Esophagus muscularis mucosa (tissue), 4 donors: ENCODE data around the gene BBLN. TPM values are rescaled to one million over a fixed set of nuclear protein-coding genes. Genes with fewer than 3 reads are reported as not detected.

Experiments used
- DNase-seq: peaks from one replicate; pipeline ENCODE4 v3.0.0-alpha.2; 2017; ENCODE audit errors: extremely low spot score
- H3K27ac ChIP-seq, 4 donors: fragments of 200-600 bp; sonication (generic); replicated peaks in 1 of 4; 1 replicate in 3 of 4; 2 replicates in 1 of 4; pipeline ENCODE4 v1.5.1; 2016 to 2019; ENCODE audit warnings: mild to moderate bottlenecking in 1 of 4
- H3K27me3 ChIP-seq, 4 donors: fragments of 200-600 bp; sonication (generic); one replicate each; pipeline versions ENCODE4 v1.5.1 to v1.6.0; 2016 to 2019
- H3K36me3 ChIP-seq, 4 donors: fragments of 200-600 bp; sonication (generic); one replicate each; pipeline ENCODE4 v1.5.1; 2016 to 2019
- H3K4me1 ChIP-seq, 4 donors: fragments of 200-600 bp; sonication (generic); one replicate each; pipeline ENCODE4 v1.5.1; 2016 to 2019
- H3K4me3 ChIP-seq, 4 donors: fragments of 200-600 bp; sonication (generic); 1 replicate in 2 of 4; 2 replicates in 2 of 4; pipeline ENCODE4 v1.5.1; 2016 to 2019; ENCODE audit warnings: mild to moderate bottlenecking in 4 of 4, moderate library complexity in 1 of 4
- H3K9me3 ChIP-seq, 4 donors: fragments of 200-600 bp; sonication (generic); 1 replicate in 3 of 4; 2 replicates in 1 of 4; pipeline ENCODE4 v1.5.1; 2016 to 2019
- CTCF ChIP-seq, 3 experiments: fragments of 200-600 bp in 2 of 3; fragments of 450-650 bp in 1 of 3; sonication (generic) in 2 of 3; IDR thresholded peaks; one replicate each; pipeline ENCODE4 v1.5.1; 2017 to 2019; ENCODE audit warnings: antibody characterized with exemption in 3 of 3, mild to moderate bottlenecking in 2 of 3, moderate library complexity in 1 of 3
- EP300 ChIP-seq: sonication (generic); formaldehyde crosslinking; IDR thresholded peaks from one replicate; pipeline ENCODE4 v1.6.1; 2017; ENCODE audit warnings: antibody characterized with exemption
- POLR2A ChIP-seq: fragments of 450-650 bp; IDR thresholded peaks from one replicate; pipeline ENCODE4 v1.6.1; 2017; ENCODE audit warnings: antibody characterized with exemption, moderate library complexity, mild to moderate bottlenecking, low read depth
- POLR2AphosphoS5 ChIP-seq, 2 donors: sonication (generic); formaldehyde crosslinking; IDR thresholded peaks; one replicate each; pipeline ENCODE4 v1.6.1; 2017; ENCODE audit warnings: antibody characterized with exemption in 2 of 2
- WGBS: methylation state at CpG from one replicate; pipeline ENCODE4 v1.1.5; 2018; 5-methylcytosine and 5-hydroxymethylcytosine counted together
- intact Hi-C: fragments of 100-400 bp; cut with DNase I; formaldehyde crosslinking; loops from one replicate; pipeline ENCODE4 v1.15.1; 2023
- total RNA-seq, 4 donors: library from RNA; depleted of rRNA; stranded (reverse); fragments of >200 nt; gene quantifications; one replicate each; pipeline versions ENCODE4 v1.1.0 to v1.2.1, GENCODE V29; 2016

The BBLN gene
- total RNA-seq, 4 donors from 2014 or later: 132 to 213 (median 148) TPM

- H3K27me3 ChIP-seq: no peaks in the 10 kb centered on the region
- TF ChIP-seq EP300 (no peak), POLR2A (no peak), POLR2AphosphoS5 (IDR thresholded peaks at IDR 0.05) (no peak), CTCF (IDR thresholded peaks at IDR 0.05) (no peak)
- H3K4me3 ChIP-seq: no peak overlapping the region
- H3K36me3 ChIP-seq: peaks cover 14 to 51% (median 44%) of the 10 kb centered on the region in 4 donors
- 88% methylated on average over 27 of the region's 27 CpGs for WGBS
- intact Hi-C loops: no loop called here
- no peak overlapping the region for H3K27ac ChIP-seq
- no peak for DNase-seq
- H3K4me1 ChIP-seq: peaks cover 25 to 39% (median 35%) of the 10 kb centered on the region in 4 donors
- no peaks in the 10 kb centered on the region for H3K9me3 ChIP-seq
Observed at GRCh38 chr9:128121924-128122808, 37.9 kb upstream of the BBLN start.

- no peak overlapping the region for H3K4me3 ChIP-seq
- intact Hi-C loops: no loop called here
- no peak for TF ChIP-seq EP300
- TF ChIP-seq CTCF (IDR thresholded peaks at IDR 0.05): no peak
- no peak for TF ChIP-seq POLR2AphosphoS5 (IDR thresholded peaks at IDR 0.05)
- no peak for TF ChIP-seq POLR2A
- H3K36me3 ChIP-seq: peaks cover 14 to 51% (median 44%) of the 10 kb centered on the region in 4 donors
- WGBS: 91% methylated on average over 4 of the region's 24 CpGs
- no peak for DNase-seq
- no peak overlapping the region for H3K27ac ChIP-seq
- H3K4me1 ChIP-seq: peaks cover 24 to 33% (median 31%) of the 10 kb centered on the region in 4 donors
- H3K9me3 ChIP-seq: no peaks in the 10 kb centered on the region
- H3K27me3 ChIP-seq: no peaks in the 10 kb centered on the region
Observed at GRCh38 chr9:128122809-128123175, 37.3 kb upstream of the BBLN start.

- peaks cover 21 to 29% (median 26%) of the 10 kb centered on the region in 4 donors for H3K4me1 ChIP-seq
- intact Hi-C loops: no loop called here
- TF ChIP-seq EP300: no peak
- no peak for TF ChIP-seq CTCF (IDR thresholded peaks at IDR 0.05)
- TF ChIP-seq POLR2A: no peak
- no peak for TF ChIP-seq POLR2AphosphoS5 (IDR thresholded peaks at IDR 0.05)
- H3K27ac ChIP-seq: no peak overlapping the region
- 92% methylated on average over 14 of the region's 21 CpGs for WGBS
- H3K4me3 ChIP-seq: no peak overlapping the region
- no peaks in the 10 kb centered on the region for H3K27me3 ChIP-seq
- H3K36me3 ChIP-seq: peaks cover 14 to 51% (median 44%) of the 10 kb centered on the region in 4 donors
- H3K9me3 ChIP-seq: no peaks in the 10 kb centered on the region
- DNase-seq: no peak
Observed at GRCh38 chr9:128123451-128124080, 36.5 kb upstream of the BBLN start.

GRCh38 chr9:128124451-128124850 lies 35.6 kb upstream of the BBLN start:
- H3K9me3 ChIP-seq: no peaks in the 10 kb centered on the region
- peaks cover 14 to 51% (median 44%) of the 10 kb centered on the region in 4 donors for H3K36me3 ChIP-seq
- intact Hi-C loops: no loop called here
- no peak for DNase-seq
- H3K4me3 ChIP-seq: no peak overlapping the region
- peaks cover 28 to 37% (median 35%) of the 10 kb centered on the region in 4 donors for H3K4me1 ChIP-seq
- H3K27ac ChIP-seq: no peak overlapping the region
- no peak for TF ChIP-seq POLR2A
- TF ChIP-seq CTCF (IDR thresholded peaks at IDR 0.05): no peak
- TF ChIP-seq EP300: no peak
- TF ChIP-seq POLR2AphosphoS5 (IDR thresholded peaks at IDR 0.05): no peak
- 76% methylated on average over 7 of the region's 8 CpGs for WGBS
- H3K27me3 ChIP-seq: no peaks in the 10 kb centered on the region
